T47D (cell line): ENCODE measurements around the gene ERG28.
A peak's percentile ranks its signal among the peaks of the same experiment; 100 is the strongest.
"Not testable (repeated sequence)": the region's sequence is repeated elsewhere in the genome, so short reads cannot be mapped to it uniquely, and the experiment has no call there.

Experiments used
- DNase-seq, 2 experiments: peaks; one replicate each; pipeline versions ENCODE4 v3.0.0 to v3.0.0-alpha.2; 2011 to 2012; ENCODE audit warnings: low read depth in 1 of 2, low spot score in 1 of 2
- JUND ChIP-seq: IDR thresholded peaks from 2 replicates; pipeline ENCODE4 v1.6.1; 2012; ENCODE audit warnings: low read depth
- in situ Hi-C: cut with HindIII; loops from 2 replicates; pipeline ENCODE4 v1.10.0; 2016; ENCODE audit warnings: low sequenced_read_pairs, low pct_unique_long_range_greater_than_20kb

ERG28 gene

DNA sequence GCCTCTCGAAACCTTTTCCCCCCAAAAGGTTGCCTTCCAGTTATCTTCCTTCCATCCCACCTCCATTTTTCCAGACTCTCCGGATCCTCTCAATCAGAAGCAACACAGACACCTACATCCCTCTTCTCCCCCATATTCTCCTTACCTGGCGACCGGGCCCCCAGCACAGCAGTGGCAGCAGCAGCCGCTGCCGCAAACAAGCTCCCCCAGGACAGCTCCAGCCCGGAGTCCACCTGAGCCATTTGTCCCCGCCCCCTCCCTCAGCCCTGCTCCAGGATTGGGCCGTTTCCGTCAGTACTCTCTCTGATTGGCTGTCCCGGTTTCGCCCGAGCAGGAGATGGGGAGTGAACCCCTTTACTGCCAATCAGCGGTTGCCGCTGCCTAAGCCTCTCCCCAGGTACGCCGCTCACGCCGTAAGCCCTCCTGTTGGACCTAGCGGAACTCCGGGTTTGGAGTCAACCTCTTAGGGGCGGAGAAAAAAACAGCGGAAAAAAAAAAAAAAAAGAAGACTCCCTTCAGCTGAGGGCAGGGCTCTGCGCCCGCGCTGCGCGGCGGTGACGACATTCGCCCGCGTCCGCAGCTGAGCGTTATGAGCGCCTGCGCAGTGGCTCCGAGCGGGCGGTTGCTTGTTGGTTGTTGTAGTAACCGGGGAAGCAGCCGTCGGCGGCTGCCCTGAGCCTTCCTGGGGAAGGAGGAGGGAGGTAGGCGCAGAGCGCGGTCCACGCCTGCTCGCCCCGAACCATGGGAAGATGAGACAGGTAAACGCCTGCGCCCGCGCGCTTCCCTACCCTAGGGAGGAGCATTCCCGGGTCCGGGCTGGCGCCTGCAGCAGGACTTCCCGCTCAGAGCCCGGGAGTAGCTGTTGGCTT lies at the start of gene ERG28, which contains the start of gene TTLL5:
Gene ERG28 (minus strand): TSS at position 247 of the 869 bp plus-strand sequence. CDS start 3,374 bp downstream, outside the sequence.
Gene TTLL5 (plus strand): TSS at position 617 of the 869 bp plus-strand sequence. CDS start 1,904 bp downstream, outside the sequence.
- no peak for TF ChIP-seq JUND
- in situ Hi-C loops: no loop called here
- peak; percentile 97 to 100 for DNase-seq

GRCh38 chr14:75709207-75709812 lies 48.6 kb upstream of the ERG28 start:
- peak; percentile 52 to 90 for DNase-seq
- in situ Hi-C loops: no loop called here
- no peak for TF ChIP-seq JUND

DNA sequence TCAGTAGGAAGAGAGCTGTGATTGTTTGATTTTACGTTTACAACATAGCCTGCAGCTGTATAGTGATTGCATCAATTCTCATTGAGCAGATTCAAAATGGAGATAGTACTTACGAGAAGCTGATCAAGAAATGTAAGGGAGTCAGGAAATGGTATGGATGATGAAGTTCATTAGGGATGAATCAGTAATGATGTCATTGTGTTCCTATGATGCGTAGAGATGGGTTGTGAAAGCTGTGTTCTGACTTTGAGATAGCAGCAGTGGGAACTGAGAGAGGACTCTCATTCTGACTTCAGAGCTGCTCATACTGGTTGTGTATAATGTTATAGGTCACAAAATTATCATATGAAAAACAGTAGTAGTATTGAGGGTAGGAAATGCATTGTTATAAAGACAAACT lies 44.3 kb upstream of the ERG28 start:
- no peak for TF ChIP-seq JUND
- DNase-seq: peak in 1 of 2 experiments; percentile 9
- in situ Hi-C loops: no loop called here

DNA sequence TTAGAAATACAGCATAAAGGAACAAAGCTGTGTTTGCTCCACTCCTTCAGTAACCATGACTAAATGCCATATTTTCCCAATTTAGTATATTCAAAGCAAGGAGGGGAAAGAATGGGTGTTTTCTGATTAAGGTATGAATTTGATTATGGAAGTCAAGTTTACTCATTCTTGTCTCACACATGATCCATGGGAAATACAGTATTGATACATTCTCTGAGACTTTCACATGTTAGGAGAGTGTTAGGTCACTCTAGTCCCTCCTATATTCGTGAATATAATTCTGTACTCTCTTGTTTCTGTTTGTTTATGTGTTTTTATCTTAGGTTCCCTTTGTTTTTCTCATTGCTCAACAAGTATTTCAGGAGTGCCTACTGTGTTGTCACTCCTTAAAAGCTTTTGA lies 42.8 kb upstream of the ERG28 start:
- DNase-seq: no peak
- in situ Hi-C loops: no loop called here
- TF ChIP-seq JUND: no peak

DNA sequence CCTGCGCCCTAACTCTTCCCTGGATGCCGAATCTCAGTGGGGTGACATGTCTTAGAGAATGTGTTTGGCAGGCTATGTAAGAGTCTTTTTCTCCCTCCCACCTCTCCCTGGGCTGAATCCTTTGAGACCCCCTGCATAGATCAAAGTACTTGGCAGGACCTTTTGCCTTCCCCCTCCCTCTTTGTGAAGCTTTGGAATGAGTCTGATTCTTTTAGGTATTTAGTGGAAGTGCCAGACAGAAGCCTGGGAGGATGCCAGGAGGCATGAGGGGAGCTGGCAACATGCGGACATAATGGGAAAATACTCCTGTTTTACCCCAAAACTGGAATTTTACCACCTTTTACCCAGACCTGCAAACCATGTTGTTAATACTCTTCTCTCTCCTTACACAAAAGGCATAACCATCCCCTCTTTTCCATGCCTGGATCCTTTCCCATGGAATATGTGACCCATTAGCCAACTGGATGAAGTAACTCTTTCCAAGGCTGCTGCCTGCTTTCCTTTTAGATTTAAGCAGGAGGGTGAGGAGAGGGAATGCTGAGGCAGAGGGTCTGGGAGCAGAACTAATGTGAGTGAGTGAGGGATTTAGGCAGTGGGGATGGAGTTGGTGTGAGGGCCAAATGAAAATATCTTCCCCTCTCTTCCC lies 42.1 kb upstream of the ERG28 start:
- TF ChIP-seq JUND: no peak
- DNase-seq: no peak
- in situ Hi-C loops: no loop called here

GRCh38 chr14:75702122-75702521 lies 41.4 kb upstream of the ERG28 start:
- in situ Hi-C loops: no loop called here
- no peak for DNase-seq
- TF ChIP-seq JUND: no peak

DNA sequence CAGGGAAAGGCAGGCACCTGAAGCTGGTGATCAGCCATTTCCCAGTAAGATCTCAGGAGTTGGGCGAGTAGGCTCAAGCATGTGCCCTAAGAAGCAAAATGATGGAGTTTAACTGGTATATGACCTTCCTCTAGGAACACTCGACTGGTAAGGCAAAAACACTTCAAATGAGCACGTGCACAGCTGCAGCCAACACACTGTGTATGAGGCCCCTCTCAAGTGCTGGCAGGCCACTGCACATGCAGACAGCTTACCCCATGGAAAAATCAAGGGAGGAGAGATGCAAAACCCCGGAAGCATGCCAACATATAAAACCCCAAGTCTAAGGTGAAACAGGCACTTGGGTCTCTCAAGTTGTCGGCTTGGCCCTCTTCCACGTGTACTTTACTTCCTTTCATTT lies 39.6 kb upstream of the ERG28 start:
- no peak for DNase-seq
- TF ChIP-seq JUND: no peak
- in situ Hi-C loops: no loop called here

DNA sequence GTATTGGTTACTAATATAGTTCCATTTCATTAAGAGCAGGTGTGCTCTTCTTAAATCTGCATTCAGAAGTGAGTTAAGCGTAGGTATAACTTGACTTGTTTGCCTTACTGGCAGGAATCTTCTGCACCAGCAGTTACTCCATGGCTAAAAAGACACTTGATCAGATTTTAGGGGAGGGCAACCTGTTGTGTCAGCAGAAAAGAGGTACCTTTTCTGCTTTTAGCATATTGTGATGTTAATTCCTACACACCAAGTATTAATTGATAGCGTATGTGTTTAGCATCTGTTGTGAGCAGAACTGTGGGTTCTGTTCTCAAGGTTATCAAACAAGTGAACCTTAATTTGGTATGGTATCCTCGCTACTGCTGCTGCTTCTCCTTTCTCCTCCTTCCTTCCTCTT lies 38.7 kb upstream of the ERG28 start:
- in situ Hi-C loops: no loop called here
- TF ChIP-seq JUND: no peak
- no peak for DNase-seq

DNA sequence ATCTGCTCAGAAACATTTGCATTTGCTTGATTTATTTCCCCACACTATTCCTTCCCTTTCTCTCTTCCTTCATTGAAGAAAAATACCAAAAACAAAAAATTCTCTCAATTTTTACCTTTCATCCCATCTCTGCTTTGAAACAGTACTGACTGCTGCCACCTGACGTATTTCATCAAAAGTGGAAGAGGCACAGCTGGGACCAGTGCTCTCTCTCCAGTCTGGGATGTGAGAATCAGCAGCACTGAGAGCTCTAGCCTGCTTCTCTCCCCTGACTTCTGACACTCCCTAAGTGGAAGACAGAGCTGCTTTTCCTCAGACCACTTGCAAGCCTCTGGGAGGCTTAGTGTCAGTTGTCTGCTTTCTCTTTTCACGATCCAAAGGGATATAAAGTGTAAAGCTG lies 37.2 kb upstream of the ERG28 start:
- TF ChIP-seq JUND: no peak
- in situ Hi-C loops: no loop called here
- DNase-seq: no peak

GRCh38 chr14:75697386-75697785 lies 36.7 kb upstream of the ERG28 start:
- in situ Hi-C loops: no loop called here
- DNase-seq: no peak
- no peak for TF ChIP-seq JUND

- in situ Hi-C loops, DNase-seq: not testable (repeated sequence)
Measured at GRCh38 chr14:75695025-75695424, 34.3 kb upstream of the ERG28 start.

DNA sequence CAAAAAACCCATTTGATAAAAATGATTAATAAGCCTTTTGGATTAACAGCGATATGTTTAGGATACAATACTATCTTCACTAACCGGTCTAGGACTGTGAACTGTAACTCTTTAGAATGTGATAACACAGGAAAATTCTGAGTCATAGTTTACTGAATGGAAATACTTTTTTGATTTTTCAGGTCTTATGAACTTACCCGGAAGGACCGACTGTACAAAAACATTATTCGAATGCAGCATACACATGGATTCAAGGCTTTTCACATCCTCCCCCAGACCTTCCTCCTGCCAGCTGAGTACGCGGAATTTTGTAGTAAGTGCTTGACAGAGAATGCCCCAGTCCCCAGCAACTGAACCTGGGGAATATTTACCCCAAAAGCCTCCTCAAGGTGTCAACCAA lies 29.3 kb upstream of the ERG28 start:
- in situ Hi-C loops: no loop called here
- no peak for DNase-seq
- no peak for TF ChIP-seq JUND

DNA sequence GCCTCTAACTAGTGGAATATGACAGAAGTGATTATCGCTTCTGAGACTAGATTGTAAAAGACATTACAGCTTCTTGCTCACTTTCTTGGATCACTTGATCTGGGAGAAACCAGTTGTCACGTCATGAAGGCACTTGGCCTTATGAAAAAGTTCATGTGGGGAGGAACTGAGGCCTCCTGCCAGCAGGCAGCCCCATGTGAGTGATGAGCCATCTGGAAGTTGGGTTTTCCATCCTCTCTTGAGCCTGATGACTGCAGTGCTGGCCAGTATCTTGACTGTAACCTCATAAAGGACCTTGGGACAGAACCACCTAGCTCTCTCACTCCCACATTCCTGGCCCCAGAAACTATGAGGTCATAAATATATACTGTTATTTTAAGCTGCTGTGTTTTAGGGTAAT lies 28.3 kb upstream of the ERG28 start:
- in situ Hi-C loops: no loop called here
- DNase-seq: no peak
- TF ChIP-seq JUND: no peak
